WERI-Rb-1 (cell line): ENCODE measurements around the gene ANKLE1.

Source experiments
- DNase-seq: peaks from one replicate; pipeline ENCODE4 v3.0.0-alpha.2; 2020
- H3K27ac ChIP-seq: fragments of 250-450 bp; sonication (Bioruptor Pico); 2 replicates; pipeline ENCODE4 v1.5.1; 2020; ENCODE audit warnings: mild to moderate bottlenecking, moderate library complexity
- H3K27me3 ChIP-seq: fragments of 250-450 bp; sonication (Bioruptor Pico); 2 replicates; pipeline ENCODE4 v1.5.1; 2021; ENCODE audit warnings: mild to moderate bottlenecking, low read depth, moderate library complexity; ENCODE audit not compliant: insufficient read depth, severe bottlenecking
- H3K36me3 ChIP-seq: fragments of 250-450 bp; sonication (Bioruptor Pico); 2 replicates; pipeline ENCODE4 v1.5.1; 2020; ENCODE audit warnings: mild to moderate bottlenecking, moderate library complexity
- H3K4me3 ChIP-seq: 2 replicates; pipeline ENCODE4 v1.5.1; 2011; ENCODE audit warnings: low read depth, mild to moderate bottlenecking, control low read depth, low read length
- H3K9me3 ChIP-seq: fragments of 250-450 bp; sonication (Bioruptor Pico); 2 replicates; pipeline ENCODE4 v1.5.1; 2021; ENCODE audit warnings: mild to moderate bottlenecking, moderate library complexity; ENCODE audit not compliant: severe bottlenecking
- CTCF ChIP-seq: IDR thresholded peaks from 2 replicates; pipeline ENCODE4 v1.5.1; 2011; ENCODE audit warnings: low read depth, mild to moderate bottlenecking, control low read depth, inconsistent platforms, low read length

ANKLE1 gene

GRCh38 chr19:17327654-17328516 lies 46.2 kb downstream of the ANKLE1 start:
- no peak for DNase-seq
- TF ChIP-seq CTCF, result no peak

GRCh38 chr19:17328517-17329365 lies 47.0 kb downstream of the ANKLE1 start:
- Histone ChIP-seq H3K27me3 (no peaks in the 10 kb centered on the region), H3K27ac (no peak overlapping the region), H3K9me3 (no peaks in the 10 kb centered on the region), H3K4me3 (no peak overlapping the region), H3K36me3 (peaks cover 51% of the 10 kb centered on the region)
- DNase-seq, result no peak
- TF ChIP-seq CTCF, result no peak

More at GRCh38 chr19:17327654-17328516, 46.2 kb downstream of the ANKLE1 start:
- Histone ChIP-seq H3K4me3 (no peak overlapping the region), H3K27me3 (no peaks in the 10 kb centered on the region), H3K36me3 (peaks cover 47% of the 10 kb centered on the region), H3K27ac (no peak overlapping the region), H3K9me3 (no peaks in the 10 kb centered on the region)

- no peak for TF ChIP-seq CTCF
- no peak for DNase-seq
- H3K4me3 ChIP-seq, result no peak overlapping the region
- no peaks in the 10 kb centered on the region for H3K27me3 ChIP-seq
- peaks cover 49% of the 10 kb centered on the region for H3K36me3 ChIP-seq
- H3K9me3 ChIP-seq, result no peaks in the 10 kb centered on the region
- no peak overlapping the region for H3K27ac ChIP-seq
Observed at GRCh38 chr19:17329366-17330261, 47.9 kb downstream of the ANKLE1 start.

GRCh38 chr19:17330262-17331044 lies 48.8 kb downstream of the ANKLE1 start:
- H3K27me3 ChIP-seq, result no peaks in the 10 kb centered on the region
- H3K4me3 ChIP-seq, result no peak overlapping the region
- peaks cover 41% of the 10 kb centered on the region for H3K36me3 ChIP-seq
- no peak for DNase-seq
- no peak overlapping the region for H3K27ac ChIP-seq
- no peak for TF ChIP-seq CTCF
- no peaks in the 10 kb centered on the region for H3K9me3 ChIP-seq

GRCh38 chr19:17331045-17331558 lies 49.4 kb downstream of the ANKLE1 start:
- Histone ChIP-seq H3K9me3 (no peaks in the 10 kb centered on the region), H3K36me3 (peaks cover 36% of the 10 kb centered on the region), H3K27me3 (no peaks in the 10 kb centered on the region), H3K27ac (no peak overlapping the region), H3K4me3 (no peak overlapping the region)
- no peak for TF ChIP-seq CTCF
- DNase-seq, result peak; percentile 48
